Breast epithelium (tissue), 4 donors: Measurements from ENCODE around the gene MAP3K14. TPM values are rescaled to one million over a fixed set of nuclear protein-coding genes. Genes with fewer than 3 reads are reported as not detected.

Experiments used
- DNase-seq, 2 donors: peaks; one replicate each; pipeline ENCODE4 v3.0.0-alpha.2; 2019; ENCODE audit warnings: low spot score in 2 of 2
- H3K27ac ChIP-seq, 2 donors: fragments of 200-600 bp; sonication (generic) in 1 of 2; one replicate each; pipeline ENCODE4 v1.5.1; 2016 to 2019; ENCODE audit warnings: mild to moderate bottlenecking in 1 of 2
- H3K27me3 ChIP-seq, 2 donors: fragments of 200-600 bp; sonication (generic) in 1 of 2; one replicate each; pipeline versions ENCODE4 v1.5.1 to v1.6.0; 2017 to 2019; ENCODE audit warnings: control low read depth in 1 of 2, mild to moderate bottlenecking in 1 of 2
- H3K36me3 ChIP-seq: fragments of 200-600 bp; one replicate; pipeline ENCODE4 v1.5.1; 2019
- H3K4me1 ChIP-seq, 2 donors: fragments of 200-600 bp; sonication (generic); one replicate each; pipeline ENCODE4 v1.5.1; 2016 to 2019; ENCODE audit warnings: control low read depth in 1 of 2
- H3K4me3 ChIP-seq, 3 donors: fragments of 200-600 bp; sonication (generic); 1 replicate in 2 of 3; 2 replicates in 1 of 3; pipeline ENCODE4 v1.5.1; 2016 to 2019; ENCODE audit warnings: mild to moderate bottlenecking in 3 of 3, moderate library complexity in 2 of 3
- H3K9me3 ChIP-seq, 2 donors: fragments of 200-600 bp; sonication (generic) in 1 of 2; one replicate each; pipeline ENCODE4 v1.5.1; 2016 to 2019; ENCODE audit warnings: control low read depth in 1 of 2
- POLR2A ChIP-seq: fragments of 450-650 bp; IDR thresholded peaks from one replicate; pipeline ENCODE4 v1.6.1; 2016; ENCODE audit warnings: antibody characterized with exemption, mild to moderate bottlenecking, moderate library complexity
- POLR2AphosphoS5 ChIP-seq, 3 donors: sonication (generic); formaldehyde crosslinking; IDR thresholded peaks; one replicate each; pipeline ENCODE4 v1.6.1; 2017; ENCODE audit warnings: antibody characterized with exemption in 3 of 3
- intact Hi-C: fragments of 100-400 bp; cut with DNase I; formaldehyde crosslinking; loops from one replicate; pipeline ENCODE4 v1.15.1; 2023; ENCODE audit warnings: low total_unique reads
- total RNA-seq, 3 donors: library from RNA; depleted of rRNA; stranded (reverse); fragments of >200 nt; gene quantifications; one replicate each; pipeline ENCODE4 v1.1.0, GENCODE V29; 2016
- TF ChIP-seq, protein P1 (sequence below), 3 donors: fragments of 450-650 bp; IDR thresholded peaks; one replicate each; pipeline ENCODE4 v1.5.1; 2016 to 2017; ENCODE audit warnings: antibody characterized with exemption in 3 of 3, mild to moderate bottlenecking in 3 of 3, moderate library complexity in 3 of 3

The MAP3K14 gene
- total RNA-seq, 3 donors from 2014 or later, result 4.3 to 12.3 (median 6.9) TPM

DNA sequence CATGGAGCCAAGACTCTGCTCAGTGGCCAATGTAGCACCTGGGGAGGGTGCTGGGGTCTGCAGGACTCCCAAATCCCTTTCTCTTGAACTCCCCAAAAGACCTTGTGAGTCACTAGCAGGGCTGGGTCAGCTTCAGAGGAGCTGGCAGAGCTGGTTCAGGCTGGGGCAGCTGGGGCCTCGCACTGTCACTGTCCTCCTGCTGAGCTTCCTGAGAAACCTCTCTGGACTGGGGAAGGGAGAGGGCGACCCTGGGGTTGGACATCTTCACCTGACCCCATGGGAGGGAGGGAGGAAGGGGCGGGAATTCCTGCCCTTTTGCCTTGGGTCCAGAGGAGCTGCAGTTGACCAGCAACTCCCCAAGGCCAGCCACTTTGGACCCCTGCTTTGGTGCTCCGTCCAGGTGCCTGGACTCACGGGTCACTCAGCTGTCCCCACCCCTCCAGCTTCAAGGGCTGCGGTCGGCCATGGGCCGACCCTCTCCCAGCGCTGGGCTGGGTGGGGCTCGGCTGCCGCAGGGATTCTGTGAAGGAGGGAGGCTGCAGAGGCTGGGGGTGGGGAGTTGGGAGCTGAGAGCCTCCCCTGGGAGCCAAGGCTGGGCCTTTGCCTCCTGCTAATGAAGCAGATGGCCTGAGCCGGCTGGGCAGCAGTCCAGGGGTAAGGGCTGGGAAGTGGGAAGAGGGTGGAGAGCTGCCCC lies 85.9 kb downstream of the MAP3K14 start:
- Histone ChIP-seq H3K36me3 (no peaks in the 10 kb centered on the region), H3K4me1 (peaks cover 4% of the 10 kb centered on the region in 2 donors), H3K9me3 (no peaks in the 10 kb centered on the region), H3K27ac (peak overlapping the region in 1 of 2 donors; percentile 94), H3K4me3 (no peak overlapping the region), H3K27me3 (no peaks in the 10 kb centered on the region)
- intact Hi-C loops, result no loop called here
- no peak for DNase-seq
- TF ChIP-seq POLR2A, result no peak

DNA sequence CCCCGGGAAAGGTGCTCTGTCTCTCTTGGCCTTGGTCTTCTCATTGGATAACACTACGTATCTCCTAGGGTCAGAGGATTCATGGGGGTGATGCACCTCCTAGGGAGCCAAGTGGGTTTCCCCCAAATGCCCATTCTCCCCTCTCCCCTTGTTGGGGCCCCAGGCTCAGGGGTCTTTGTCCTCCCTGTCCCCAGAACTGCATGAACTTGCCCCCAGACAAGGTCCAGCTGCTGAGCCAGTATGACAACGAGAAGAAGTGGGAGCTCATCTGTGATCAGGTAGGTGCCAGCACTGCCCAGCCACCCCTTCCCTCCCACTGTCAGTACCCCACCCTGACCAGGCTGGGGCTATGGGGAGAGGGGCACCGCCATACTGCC lies 86.4 kb downstream of the MAP3K14 start:
- intact Hi-C loops, result no loop called here
- DNase-seq, result no peak
- peaks cover 4% of the 10 kb centered on the region in 2 donors for H3K4me1 ChIP-seq
- no peaks in the 10 kb centered on the region for H3K27me3 ChIP-seq
- H3K27ac ChIP-seq, result peak overlapping the region in 1 of 2 donors; percentile 94
- TF ChIP-seq, protein P1, sequence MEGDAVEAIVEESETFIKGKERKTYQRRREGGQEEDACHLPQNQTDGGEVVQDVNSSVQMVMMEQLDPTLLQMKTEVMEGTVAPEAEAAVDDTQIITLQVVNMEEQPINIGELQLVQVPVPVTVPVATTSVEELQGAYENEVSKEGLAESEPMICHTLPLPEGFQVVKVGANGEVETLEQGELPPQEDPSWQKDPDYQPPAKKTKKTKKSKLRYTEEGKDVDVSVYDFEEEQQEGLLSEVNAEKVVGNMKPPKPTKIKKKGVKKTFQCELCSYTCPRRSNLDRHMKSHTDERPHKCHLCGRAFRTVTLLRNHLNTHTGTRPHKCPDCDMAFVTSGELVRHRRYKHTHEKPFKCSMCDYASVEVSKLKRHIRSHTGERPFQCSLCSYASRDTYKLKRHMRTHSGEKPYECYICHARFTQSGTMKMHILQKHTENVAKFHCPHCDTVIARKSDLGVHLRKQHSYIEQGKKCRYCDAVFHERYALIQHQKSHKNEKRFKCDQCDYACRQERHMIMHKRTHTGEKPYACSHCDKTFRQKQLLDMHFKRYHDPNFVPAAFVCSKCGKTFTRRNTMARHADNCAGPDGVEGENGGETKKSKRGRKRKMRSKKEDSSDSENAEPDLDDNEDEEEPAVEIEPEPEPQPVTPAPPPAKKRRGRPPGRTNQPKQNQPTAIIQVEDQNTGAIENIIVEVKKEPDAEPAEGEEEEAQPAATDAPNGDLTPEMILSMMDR (IDR thresholded peaks at IDR 0.05), result no peak
- no peak for TF ChIP-seq POLR2A
- no peak for TF ChIP-seq POLR2AphosphoS5 (IDR thresholded peaks at IDR 0.05)
- H3K9me3 ChIP-seq, result no peaks in the 10 kb centered on the region
- H3K4me3 ChIP-seq, result no peak overlapping the region
- no peaks in the 10 kb centered on the region for H3K36me3 ChIP-seq

DNA sequence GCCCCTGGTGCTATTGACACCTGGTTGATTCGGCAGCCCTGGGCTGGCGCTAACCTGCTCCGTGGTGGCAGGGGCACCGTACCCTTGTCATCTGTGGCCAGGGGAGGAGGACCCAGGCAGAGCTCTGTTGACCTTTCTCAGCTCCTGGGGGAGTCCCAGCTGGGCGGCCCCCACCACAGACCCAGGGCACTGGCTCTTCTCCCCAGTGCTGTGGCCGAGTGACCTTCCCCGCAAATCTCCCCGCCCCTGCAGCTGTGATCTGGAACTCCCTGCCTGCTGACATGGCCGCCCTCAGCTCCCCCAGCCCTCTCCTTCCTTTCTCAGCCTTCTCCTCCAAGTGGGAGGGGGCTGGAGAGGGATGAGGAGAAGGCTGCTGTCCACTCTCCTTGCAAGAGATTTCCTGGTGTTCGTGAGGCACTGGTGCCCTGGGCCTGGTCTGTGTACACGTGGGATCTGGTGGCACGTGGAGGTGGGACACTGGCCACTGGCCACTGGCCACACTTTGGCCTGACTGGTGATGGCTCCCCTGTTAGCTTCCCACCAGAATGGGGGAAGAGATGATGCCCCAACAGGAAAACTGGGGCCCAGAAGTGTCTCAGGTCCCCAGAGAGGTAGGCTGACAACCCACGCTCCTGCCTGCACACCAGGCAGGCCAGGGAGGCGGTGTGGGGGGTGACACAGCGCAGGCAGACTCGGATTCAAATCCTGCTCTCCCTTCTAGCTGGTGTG lies 87.0 kb downstream of the MAP3K14 start:
- H3K4me1 ChIP-seq, result peaks cover 4% of the 10 kb centered on the region in 2 donors
- no peaks in the 10 kb centered on the region for H3K9me3 ChIP-seq
- peak overlapping the region; percentile 81 to 94 for H3K27ac ChIP-seq
- TF ChIP-seq, protein P1 (IDR thresholded peaks at IDR 0.05), result no peak
- TF ChIP-seq POLR2AphosphoS5 (IDR thresholded peaks at IDR 0.05) (no peak), POLR2A (no peak)
- intact Hi-C loops, result no loop called here
- no peaks in the 10 kb centered on the region for H3K36me3 ChIP-seq
- H3K27me3 ChIP-seq, result no peaks in the 10 kb centered on the region
- H3K4me3 ChIP-seq, result peak overlapping the region in 1 of 3 donors; percentile 1
- DNase-seq, result no peak

DNA sequence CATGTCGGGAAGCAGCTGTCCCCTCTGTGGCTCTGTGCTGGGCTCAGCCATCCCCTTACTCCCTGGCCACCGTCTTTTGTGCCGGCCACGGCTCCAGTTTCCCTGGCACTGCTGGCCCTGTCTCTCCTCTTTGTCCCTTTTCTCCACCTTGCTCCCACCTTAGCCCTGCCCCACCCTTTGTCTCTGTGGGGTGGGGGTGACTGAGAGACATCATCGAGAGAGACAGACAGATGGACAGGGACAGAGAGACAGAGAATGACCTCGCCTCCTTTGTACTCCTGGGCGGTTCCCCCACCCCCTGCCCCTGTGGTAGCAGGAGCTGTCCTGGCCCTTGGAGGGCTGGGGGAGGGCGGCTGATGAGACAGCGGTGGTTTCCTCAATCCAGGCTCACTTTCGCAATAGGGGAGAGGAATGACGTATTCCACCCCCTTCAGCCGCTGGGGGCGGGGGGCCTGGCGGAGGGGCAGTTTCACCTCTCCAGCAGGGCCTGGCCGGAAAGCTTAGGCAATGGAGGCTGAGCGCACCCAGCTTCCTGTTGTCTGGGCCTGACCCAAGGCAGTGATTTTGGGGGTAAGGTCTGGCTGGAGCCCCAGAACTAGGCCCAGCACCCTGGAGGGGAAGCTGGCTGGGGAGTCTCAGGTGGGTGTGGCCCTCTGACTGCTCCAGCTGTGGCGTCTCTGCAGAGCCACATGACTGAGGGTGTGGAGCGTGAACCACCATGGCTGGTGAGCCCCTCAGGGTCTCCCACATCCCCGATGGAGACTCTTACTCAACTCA lies 87.9 kb downstream of the MAP3K14 start:
- Histone ChIP-seq H3K36me3 (no peaks in the 10 kb centered on the region), H3K4me1 (peaks cover 4% of the 10 kb centered on the region in 2 donors), H3K9me3 (no peaks in the 10 kb centered on the region), H3K27ac (peak overlapping the region; percentile 81 to 94), H3K4me3 (peak overlapping the region in 2 of 3 donors; percentile 1 to 5), H3K27me3 (no peaks in the 10 kb centered on the region)
- peak in 1 of 2 donors; percentile 81 for DNase-seq
- TF ChIP-seq, protein P1 (IDR thresholded peaks at IDR 0.05), result no peak
- TF ChIP-seq POLR2AphosphoS5 (IDR thresholded peaks at IDR 0.05) (peak; percentile 71 to 97 (median 72)), POLR2A (no peak)
- intact Hi-C loops, result no loop called here

DNA sequence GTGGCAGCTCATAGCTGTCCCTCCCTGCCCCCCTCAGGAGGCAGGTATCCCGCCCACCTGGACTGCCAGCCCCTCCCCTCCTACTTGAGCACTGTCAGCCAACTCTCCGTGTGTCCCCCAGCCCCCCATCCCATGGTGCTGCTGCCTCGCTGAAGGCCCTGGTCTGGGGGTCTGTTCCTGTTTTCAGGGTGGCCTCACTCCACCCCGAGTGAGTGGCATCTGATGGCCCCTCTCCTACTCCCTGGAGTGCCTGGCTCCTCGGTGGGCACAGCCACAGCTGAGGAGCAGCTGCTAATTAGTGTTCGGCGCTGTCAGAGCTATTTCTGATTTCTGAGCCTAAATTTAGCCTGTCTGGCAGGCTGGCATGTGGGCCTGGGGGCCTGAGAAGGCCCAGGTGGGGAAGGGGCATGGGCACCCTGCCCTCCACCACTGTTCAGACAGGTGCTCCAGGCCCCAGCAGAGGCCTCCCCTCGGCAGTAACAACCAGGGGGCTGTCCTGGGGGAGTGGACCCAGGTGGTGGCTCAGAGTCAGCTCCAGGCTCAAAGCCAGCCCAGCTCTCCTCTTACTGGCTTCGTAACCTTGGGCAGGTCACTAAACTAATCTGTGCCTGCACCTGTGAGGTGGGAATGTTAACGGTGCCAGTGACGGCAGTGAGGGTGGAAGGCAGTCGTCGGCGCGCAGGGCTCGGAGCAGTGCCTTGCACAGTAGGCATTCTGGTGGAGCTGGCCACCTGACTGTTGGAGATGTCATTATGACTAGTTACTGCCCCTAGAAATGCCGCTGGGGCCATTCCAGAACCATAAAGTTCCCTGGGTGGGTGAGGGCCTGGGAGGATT lies 88.7 kb downstream of the MAP3K14 start:
- H3K27me3 ChIP-seq, result no peaks in the 10 kb centered on the region
- H3K4me1 ChIP-seq, result peaks cover 4% of the 10 kb centered on the region in 2 donors
- H3K9me3 ChIP-seq, result no peaks in the 10 kb centered on the region
- intact Hi-C loops, result no loop called here
- H3K27ac ChIP-seq, result peak overlapping the region; percentile 81 to 94
- no peak for DNase-seq
- H3K4me3 ChIP-seq, result peak overlapping the region in 2 of 3 donors; percentile 1 to 5
- TF ChIP-seq, protein P1 (IDR thresholded peaks at IDR 0.05), result no peak
- TF ChIP-seq POLR2A (no peak), POLR2AphosphoS5 (IDR thresholded peaks at IDR 0.05) (no peak)
- H3K36me3 ChIP-seq, result no peaks in the 10 kb centered on the region
